HG03135 (cell line): Measurements from ENCODE around the gene MIA2.
"Not testable (repeated sequence)": the region's sequence is repeated elsewhere in the genome, so short reads cannot be mapped to it uniquely, and the experiment has no call there.

ENCODE experiments used
- ATAC-seq: cut with Tn5 transposase; IDR thresholded peaks from one replicate; pipeline ENCODE4 v1.9.1; 2021; ENCODE audit warnings: mild to moderate bottlenecking, moderate library complexity; ENCODE audit not compliant: unreplicated experiment

The MIA2 gene

GRCh38 chr14:39320318-39320717 is 86.6 kb downstream of the MIA2 start:
- ATAC-seq: no peak

DNA sequence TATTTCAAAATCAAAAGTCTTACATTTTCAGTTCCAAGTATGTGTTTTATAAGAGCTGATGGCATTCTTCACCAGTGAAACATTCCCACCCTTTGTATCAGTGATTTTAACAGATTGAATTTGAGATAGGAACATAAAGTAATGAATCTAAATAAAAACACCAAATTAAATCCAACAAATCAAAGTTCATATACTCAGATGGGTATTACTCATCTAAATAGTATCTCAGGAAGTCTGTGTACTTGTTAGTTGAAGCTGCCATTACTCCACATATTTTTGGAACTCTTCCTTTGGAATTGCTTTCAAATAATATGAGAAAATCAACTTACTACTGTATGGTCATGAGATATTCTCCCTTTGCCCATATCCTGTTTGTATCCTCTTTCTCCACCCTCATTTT is 89.1 kb downstream of the MIA2 start:
- ATAC-seq: no peak

DNA sequence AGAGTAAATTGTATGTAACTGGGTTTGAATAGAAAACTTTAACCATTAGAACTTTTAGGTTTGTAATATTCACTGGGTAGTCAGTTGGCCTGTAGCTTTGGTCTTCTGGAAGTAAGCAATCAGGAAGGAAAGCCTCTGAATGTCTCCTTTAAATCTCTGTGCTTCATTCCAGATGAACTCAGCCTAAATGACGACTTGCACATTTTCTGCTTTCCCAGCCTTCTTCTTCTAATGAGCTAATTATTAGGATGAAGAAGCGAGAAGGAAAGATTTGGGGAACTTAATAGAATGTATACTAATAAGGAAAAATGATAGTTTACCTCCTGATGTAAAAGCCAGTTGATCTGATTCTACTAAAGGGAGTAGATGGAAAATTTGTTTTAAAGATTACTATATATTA is 90.4 kb downstream of the MIA2 start:
- no peak for ATAC-seq

GRCh38 chr14:39339003-39339402 is 105.3 kb downstream of the MIA2 start:
- no peak for ATAC-seq

DNA sequence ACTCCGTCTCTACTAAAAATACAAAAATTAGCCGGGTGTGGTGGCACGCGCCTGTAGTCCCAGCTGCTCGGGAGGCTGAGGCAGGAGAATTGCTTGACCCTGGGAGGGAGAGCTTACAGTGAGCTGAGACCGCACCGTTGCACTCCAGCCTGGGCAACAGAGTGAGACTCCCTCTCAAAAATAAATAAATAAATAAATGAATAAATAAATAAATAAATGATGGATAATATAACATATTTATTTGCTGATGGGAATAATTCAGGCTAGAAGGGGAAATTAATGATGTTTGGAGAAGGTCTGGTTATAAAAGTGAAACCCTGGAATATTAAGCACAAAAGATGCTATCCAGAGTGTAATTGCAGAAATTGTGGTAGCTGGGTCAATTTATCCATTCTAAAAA is 107.4 kb downstream of the MIA2 start:
- ATAC-seq: not testable (repeated sequence)

DNA sequence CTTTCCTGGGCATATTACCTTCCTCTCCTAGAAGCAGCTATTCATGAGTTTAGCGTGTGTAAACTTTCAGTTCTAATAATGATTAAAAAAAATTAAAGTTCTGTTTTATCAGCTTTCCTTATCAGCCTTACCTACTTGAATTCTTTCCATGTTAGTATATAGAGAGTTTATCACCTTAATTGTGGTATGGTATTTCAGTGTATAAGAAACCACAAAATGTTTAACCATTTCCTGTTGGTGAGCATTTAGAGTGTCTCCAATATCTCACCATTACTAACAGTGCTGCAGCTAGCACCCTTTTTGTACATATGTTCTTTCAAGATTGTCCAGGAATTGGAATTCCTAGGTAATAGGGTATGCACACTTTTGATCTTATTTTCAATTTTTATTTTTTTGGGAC is 109.1 kb downstream of the MIA2 start:
- ATAC-seq: no peak

DNA sequence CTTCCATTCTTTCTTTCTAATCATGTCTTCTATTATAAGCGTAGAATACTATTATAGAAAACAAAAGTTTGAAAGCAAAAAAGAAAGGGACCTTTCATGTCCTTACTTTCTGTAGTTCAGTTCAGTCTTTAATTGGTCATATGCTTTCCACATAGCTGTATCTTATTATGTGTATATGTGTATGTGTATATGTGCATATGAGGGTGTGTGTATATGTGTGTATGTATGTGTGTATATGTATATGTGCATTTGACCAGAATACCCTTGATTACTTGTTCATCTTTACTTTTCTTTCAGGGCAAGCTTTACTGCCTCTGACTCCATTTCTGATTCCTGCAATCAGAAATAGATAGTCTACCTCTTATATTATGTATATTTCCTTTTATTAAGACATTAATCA is 109.9 kb downstream of the MIA2 start:
- no peak for ATAC-seq

- no peak for ATAC-seq
These were observed 117.2 kb downstream of the MIA2 start for GRCh38 chr14:39350866-39351265.

DNA sequence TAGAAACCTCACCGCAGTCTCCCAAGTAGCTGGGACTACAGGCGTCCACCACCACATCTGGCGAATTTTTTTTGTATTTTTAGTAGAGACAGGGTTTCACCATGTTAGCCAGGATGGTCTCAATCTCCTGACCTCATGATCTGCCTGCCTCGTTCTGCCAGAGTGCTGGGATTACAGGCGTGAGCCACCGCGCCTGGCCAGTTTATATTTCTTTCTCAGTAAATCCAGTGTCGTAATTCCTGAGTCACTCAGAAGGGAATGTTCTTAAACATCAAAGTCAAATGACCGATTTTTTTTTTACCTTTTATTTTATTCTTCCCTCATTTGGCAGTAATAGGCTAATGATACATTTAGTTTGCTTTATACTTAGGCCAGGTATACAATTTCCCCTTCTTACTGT is 118.0 kb downstream of the MIA2 start:
- no peak for ATAC-seq

GRCh38 chr14:39359069-39359468 is 125.4 kb downstream of the MIA2 start:
- ATAC-seq: not testable (repeated sequence)

DNA sequence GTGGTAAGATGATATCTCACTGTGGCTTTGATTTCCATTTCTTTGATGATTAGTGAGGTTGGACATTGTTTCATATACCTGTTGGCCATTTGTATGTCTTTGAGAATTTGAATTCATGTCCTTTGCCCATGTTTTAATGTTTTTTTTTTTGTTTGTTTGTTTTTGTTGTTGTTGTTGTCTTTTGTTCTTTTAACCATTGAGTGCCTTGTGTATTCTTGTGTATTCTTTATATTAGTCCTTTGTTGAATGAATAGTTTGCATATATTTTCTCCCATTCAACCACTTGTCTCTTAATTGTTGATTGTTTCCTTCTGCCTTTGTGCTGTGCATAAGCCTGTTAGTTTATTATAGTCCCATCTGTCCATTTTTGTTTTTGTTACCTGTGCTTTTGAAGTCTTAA is 126.6 kb downstream of the MIA2 start:
- ATAC-seq: no peak

GRCh38 chr14:39361556-39361955 is 127.8 kb downstream of the MIA2 start:
- ATAC-seq: not testable (repeated sequence)

- ATAC-seq: no peak
These were observed 130.8 kb downstream of the MIA2 start for GRCh38 chr14:39364509-39364908.

- no peak for ATAC-seq
These were observed 131.6 kb downstream of the MIA2 start for GRCh38 chr14:39365354-39365753.

DNA sequence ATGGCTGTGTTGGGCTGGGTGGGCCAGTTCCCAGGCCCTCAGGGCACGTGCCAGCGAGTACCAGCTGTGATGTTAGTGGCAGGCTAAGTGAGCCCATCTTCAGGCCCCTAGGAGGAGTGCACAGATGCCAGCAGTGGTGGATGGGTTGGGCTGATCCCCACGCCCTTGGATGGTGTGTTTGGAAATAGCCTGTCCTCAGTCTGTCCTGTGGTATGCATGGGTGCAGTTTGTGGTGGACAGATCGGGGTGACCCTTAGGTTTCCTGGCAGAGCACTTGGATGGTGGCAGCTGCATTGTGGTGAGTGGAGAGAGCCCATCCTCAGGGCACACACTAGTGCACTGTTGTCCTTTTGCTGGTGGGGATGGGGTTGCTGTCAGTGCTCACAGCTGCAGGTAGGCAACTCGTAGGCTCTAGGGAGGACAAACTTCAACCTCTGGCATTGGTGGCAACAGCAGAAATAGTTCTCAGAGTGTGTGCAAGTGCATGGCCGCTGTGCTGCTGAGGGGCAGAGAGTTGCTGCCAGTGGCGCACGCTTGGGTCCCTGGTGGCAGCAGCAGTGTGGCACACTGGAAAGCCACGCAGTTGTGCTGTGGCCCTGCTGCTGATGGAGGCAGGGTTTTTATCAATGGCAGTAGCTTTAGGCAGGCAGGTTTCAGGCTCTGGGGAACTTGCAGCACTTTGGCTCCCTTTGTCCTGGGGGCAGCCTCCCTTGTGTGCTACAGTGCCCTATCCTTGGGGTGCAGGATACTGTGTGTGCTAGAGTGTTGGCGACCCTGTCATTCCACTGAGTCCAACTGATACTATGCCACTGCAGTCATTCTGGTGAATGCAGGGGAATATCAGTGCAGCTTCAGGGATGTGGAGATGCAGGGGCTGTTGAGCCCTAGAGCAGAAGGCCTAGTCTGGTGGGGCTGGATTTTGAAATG is 133.0 kb downstream of the MIA2 start:
- ATAC-seq: no peak

GRCh38 chr14:39367387-39367751 is 133.7 kb downstream of the MIA2 start:
- ATAC-seq: no peak

- ATAC-seq: no peak
These were observed 134.7 kb downstream of the MIA2 start for GRCh38 chr14:39368261-39368959.

GRCh38 chr14:39369029-39369428 is 135.3 kb downstream of the MIA2 start:
- no peak for ATAC-seq

DNA sequence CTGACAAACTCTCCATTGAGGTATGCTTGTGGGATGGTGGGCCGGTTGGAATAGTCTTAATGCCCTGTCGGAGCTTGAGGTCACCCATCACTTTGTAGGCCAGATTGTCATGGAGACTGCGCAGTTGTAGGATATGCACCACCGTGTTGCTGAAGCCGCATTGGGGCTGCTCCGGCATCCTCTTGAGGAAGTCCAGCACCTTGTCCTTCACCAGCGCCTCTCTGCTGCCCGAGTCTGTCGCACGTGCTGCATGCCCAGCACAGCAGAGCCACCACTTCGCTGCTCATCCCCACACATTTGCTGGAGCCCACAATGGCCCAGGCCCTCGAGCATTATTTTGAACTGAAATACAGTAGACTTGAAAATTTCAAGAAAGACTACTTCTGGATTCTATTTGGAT is 136.7 kb downstream of the MIA2 start:
- no peak for ATAC-seq

GRCh38 chr14:39372656-39373055 is 138.9 kb downstream of the MIA2 start:
- ATAC-seq: no peak

- no peak for ATAC-seq
These were observed 141.1 kb downstream of the MIA2 start for GRCh38 chr14:39374851-39375250.

- no peak for ATAC-seq
These were observed 143.1 kb downstream of the MIA2 start for GRCh38 chr14:39376667-39377403.
